ENCODE data around the gene NUP62. TPM values are rescaled to one million over a fixed set of nuclear protein-coding genes. Genes with fewer than 3 reads are reported as not detected.
A peak's percentile ranks its signal among the peaks of the same experiment; 100 is the strongest.

NUP62 gene
- total and polyA plus RNA-seq, 2 of the 8 experiments (the other 6 are each of a cell fraction or from before 2014, with no cell fraction given) = 50.0 to 107 TPM

- TF ChIP-seq RFX5 (IDR thresholded peaks at IDR 0.05; ENCODE audit: borderline replicate concordance, low read depth, low read length) (no peak), TBP (IDR thresholded peaks at IDR 0.05; ENCODE audit: low read depth, low read length) (peak; percentile 95), MAX (IDR thresholded peaks at IDR 0.05) (peak; percentile 92), KDM5A (IDR thresholded peaks at IDR 0.05; ENCODE audit: low read length) (no peak), TAF7 (optimal IDR thresholded peaks at IDR 0.05; ENCODE audit: borderline replicate concordance, low read depth, low read length) (peak; percentile 91), HDAC6 (IDR thresholded peaks at IDR 0.05; ENCODE audit: low read depth, low read length) (no peak), ATF3 (IDR thresholded peaks at IDR 0.05; ENCODE audit: insufficient read depth, low read depth, low read length) (no peak), TAF1 (IDR thresholded peaks at IDR 0.05; ENCODE audit: low read depth, low read length) (peak; percentile 83), RNF2 (IDR thresholded peaks at IDR 0.05; ENCODE audit: borderline replicate concordance, low read depth, low read length, missing control alignments, poor library complexity, severe bottlenecking) (no peak), PHF8 (conservative IDR thresholded peaks at IDR 0.05; ENCODE audit: low read depth, low read length) (peak; percentile 77)
Observed at GRCh38 chr19:49929611-49930482, 543 bp upstream of the NUP62 start (continued).

Data from H1 (cell line).